NCI-H69 (cell line): Measurements from ENCODE around the gene MBP.
"Not testable (repeated sequence)": the region's sequence is repeated elsewhere in the genome, so short reads cannot be mapped to it uniquely, and the experiment has no call there.

ENCODE experiments used
- DNase-seq: peaks from one replicate; lab custom pipeline; 2025; lab: John Stamatoyannopoulos, UW

Gene MBP

GRCh38 chr18:76970770-76971559, 161.6 kb downstream of the MBP start:
- DNase-seq: no peak

GRCh38 chr18:76967721-76968472, 164.7 kb downstream of the MBP start:
- DNase-seq: no peak

- not testable (repeated sequence) for DNase-seq
Observed at GRCh38 chr18:76967299-76967698, 165.3 kb downstream of the MBP start.

GRCh38 chr18:76965555-76966151, 166.9 kb downstream of the MBP start:
- peak; percentile 98 for DNase-seq

- DNase-seq: no peak
Observed at GRCh38 chr18:76963936-76964335, 168.6 kb downstream of the MBP start.

GRCh38 chr18:76962851-76963250, 169.7 kb downstream of the MBP start:
- no peak for DNase-seq

DNA sequence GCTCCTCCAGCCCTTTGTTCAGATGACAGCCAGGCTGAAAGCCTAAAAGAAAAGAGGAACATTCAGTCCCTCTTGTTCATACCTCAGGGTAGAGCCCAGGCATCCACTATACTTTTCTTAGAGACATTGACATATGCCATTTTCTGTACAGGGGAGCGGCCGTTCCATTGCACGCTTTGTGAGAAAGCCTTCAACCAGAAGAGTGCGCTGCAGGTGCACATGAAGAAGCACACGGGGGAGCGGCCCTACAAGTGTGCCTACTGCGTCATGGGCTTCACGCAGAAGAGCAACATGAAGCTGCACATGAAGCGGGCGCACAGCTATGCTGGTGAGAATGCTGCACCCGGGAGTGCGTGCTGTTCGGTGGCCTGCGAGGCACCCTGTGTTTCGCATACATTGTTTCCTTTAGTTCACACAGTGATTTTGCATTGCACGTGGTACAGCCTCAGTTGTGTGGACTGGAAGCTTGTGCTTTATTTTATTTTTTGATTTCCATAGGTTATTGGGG, 172.0 kb downstream of the MBP start:
- peak; percentile 43 for DNase-seq

- DNase-seq: no peak
Observed at GRCh38 chr18:76959605-76960004, 173.0 kb downstream of the MBP start.

GRCh38 chr18:76958692-76959341, 173.8 kb downstream of the MBP start:
- DNase-seq: peak; percentile 77

- DNase-seq: no peak
Observed at GRCh38 chr18:76957384-76958355, 174.9 kb downstream of the MBP start.

DNA sequence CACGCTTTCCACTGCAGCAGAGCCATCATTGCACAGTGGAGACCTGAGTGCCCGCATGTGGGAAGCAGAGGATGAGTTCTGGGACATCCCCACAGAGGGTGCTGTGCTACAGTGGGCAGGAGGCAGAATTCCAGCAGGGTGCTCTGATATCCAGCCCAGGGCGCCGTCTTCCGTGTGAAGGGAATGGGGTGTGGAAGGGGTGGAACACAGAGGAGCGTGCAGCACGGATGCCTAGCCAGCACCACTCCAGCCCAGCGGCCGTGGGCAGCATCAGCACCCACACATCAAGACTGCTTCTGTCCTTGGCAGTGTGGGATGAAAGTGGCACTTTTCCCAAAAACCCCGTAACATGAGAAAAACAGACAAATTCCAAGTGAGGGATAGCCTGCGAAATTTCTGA, 175.9 kb downstream of the MBP start:
- DNase-seq: no peak

GRCh38 chr18:76955524-76956170, 176.9 kb downstream of the MBP start:
- DNase-seq: peak; percentile 25

DNA sequence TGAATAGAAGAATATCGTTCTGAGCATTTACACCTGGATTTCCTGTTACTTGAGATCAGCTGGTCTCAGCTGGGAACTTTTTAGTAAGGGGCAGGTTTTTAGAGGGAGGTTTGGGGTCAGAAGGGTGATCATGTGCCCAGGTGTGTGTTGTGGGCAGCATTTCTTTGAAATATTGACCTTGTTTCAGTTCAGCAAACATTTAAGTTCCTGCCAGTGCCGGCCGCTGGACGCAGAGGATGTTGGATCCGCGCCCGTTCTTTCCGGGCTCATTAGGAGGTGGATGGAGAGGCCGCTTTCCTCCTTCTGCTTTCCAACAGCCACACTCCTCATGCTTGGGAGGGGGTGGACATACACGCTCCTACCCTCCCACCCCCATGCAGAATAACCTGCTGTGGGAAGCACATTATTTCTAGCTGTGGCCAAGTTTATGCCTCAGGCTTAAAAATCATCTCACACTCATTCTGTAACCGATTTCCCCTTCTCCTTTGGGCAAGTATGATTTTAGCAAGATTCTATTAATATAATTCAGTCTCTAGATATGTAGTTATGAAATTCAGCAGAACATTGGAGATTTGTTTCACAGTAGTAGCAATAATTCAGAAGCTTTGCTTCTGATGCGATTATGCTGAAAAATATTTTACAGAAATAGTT, 178.9 kb downstream of the MBP start:
- DNase-seq: peak; percentile 90

- peak; percentile 68 for DNase-seq
Observed at GRCh38 chr18:76953156-76953555, 179.4 kb downstream of the MBP start.

DNA sequence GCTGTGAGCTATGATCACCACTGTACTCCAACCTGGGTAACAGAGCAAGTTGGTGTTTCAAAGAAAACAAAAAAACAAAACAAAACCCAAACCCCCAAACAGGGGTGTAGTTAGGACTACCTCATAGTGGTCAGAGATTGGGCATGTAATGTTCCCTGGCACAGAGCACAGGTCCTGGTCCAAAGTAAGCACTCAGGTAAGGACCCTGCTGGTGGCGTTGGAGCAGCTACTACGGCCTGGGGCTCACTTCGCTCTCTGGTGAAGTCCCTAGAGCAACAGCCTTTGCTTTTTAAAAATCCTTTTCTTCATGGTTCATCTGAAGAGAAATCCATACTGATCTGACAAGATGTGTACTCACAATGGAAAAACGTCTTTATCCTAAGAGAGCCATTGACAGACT, 179.8 kb downstream of the MBP start:
- DNase-seq: no peak

DNA sequence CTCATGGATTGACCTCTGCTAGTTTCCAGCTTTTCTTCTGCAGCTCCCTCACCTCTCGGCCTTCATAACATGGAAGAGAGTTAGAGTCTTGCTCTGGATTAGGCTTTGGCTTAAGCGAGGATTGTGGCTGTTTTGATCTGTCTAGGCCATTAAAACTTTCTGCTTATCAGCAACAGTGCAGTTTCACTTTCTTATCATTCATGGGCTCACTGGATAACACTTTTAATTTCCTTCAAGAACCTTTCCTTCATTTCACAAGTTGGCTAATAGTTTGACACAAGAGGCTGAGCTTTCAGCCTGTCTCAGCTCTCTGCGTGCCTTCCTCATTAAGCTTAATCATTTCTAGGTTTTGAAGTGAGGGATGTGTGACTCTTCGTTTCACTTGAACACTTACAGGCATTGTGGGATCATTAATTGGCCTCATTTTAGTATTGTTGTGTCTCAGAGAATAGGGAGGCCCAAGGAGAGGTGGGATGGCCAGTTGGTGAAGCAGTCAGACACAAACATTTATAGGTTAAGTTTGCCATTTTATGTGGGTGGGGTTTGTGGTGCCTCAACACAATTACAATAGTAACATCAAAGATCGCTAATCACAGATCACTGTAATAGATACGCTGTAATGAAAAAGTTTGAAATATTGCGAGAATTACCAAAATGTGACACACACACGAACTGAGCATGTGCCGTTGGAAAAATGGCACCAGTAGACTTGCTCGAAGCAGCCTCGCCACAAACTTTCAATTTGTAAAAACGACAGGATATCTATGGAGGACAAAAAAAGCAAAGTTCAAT, 180.9 kb downstream of the MBP start:
- no peak for DNase-seq

DNA sequence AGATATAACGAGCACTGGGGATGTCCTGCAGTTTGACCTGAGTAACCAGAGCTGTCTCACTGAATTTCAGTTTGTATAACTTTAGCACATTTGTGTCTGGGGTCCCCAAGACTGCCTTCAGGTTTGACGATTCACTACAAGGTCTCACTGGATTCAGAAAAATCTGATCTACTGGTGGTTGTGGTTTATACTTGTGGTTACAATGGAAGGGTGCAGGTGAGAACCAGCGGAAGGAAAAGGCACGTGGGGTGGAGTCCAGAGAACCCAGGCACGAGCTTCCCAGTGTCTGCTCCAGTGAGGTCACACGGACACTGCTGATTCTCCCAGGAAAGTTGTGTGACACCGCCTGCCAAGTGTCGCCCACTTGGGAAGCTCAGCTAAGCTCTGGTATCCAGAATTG, 184.2 kb downstream of the MBP start:
- no peak for DNase-seq

DNA sequence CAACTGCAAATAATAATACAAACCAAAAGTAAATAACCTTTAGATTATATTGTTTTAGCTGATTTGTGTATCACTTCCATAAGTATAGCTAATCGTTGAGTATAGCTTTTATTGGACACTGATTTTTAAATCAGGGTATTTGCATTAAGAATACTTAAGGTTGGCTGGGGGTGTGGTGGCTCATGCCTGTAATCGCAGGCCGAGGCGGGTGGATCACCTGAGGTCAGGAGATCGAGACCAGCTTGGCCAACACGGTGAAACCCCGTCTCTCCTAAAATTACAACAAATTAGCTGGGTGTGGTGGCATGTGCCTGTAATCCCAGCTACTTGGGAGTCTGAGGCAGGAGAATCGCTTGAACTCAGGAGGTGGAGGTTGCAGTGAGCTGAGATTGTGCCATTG, 188.2 kb downstream of the MBP start:
- DNase-seq: not testable (repeated sequence)
